HG03460 (cell line): ENCODE results near the gene SPATS2.
A peak's percentile ranks its signal among the peaks of the same experiment; 100 is the strongest.

ENCODE experiments used
- ATAC-seq: cut with Tn5 transposase; IDR thresholded peaks from one replicate; pipeline ENCODE4 v1.9.1; 2021; ENCODE audit not compliant: unreplicated experiment

Gene SPATS2

GRCh38 chr12:49335955-49336644 is 31.2 kb upstream of the SPATS2 start:
- ATAC-seq = no peak

DNA sequence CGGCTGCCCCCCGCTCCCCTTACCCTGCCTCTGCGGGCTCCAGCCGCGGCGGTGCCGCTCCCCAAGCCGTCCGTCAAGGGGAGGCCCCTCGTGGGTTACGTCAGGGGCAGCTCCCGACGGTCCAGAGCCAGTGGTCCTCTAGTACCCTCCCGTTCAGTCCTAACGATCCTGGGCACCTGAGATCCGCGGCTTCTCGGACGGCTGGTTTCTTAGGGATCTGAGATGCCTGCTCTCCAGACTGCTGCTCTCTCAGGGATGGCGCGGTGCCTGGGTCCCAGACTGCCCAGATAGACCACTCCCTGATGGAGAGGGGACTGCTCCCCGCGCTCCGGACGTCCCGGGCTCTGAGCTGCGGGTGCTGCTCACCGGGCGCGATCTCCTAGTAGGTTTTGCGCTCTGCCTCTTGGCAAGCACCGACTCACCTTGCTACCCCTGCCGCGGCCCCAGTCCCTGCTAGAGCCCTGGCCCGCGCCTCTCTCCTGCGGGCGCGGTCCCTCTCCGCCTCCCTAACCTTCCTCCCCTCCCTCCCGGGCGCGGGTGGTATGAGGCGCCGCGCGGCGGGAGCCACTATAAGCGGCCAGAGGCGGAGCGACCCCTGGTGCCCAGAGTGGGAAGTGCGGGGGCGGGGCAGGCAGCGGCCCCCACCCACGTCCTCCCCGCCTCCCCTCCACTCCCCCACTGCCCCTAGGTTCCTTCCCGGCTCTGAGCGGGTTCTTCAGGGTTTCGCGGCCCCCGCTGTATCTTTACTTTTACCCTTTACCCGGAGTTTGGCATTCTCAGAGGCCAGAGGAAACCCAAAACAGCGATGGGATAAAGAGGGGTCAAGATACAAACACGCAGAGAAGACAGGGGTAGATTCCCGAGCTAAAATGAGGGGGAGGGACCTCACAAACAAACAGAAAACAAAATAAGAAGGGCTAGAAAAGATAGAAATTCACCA is 30.3 kb upstream of the SPATS2 start, which contains the start of gene C1QL4:
Gene C1QL4, minus strand, starts transcription at position 544 of the 940 bp plus-strand sequence. CDS start 711 bp downstream, outside the sequence.
- ATAC-seq = peak; percentile 78

DNA sequence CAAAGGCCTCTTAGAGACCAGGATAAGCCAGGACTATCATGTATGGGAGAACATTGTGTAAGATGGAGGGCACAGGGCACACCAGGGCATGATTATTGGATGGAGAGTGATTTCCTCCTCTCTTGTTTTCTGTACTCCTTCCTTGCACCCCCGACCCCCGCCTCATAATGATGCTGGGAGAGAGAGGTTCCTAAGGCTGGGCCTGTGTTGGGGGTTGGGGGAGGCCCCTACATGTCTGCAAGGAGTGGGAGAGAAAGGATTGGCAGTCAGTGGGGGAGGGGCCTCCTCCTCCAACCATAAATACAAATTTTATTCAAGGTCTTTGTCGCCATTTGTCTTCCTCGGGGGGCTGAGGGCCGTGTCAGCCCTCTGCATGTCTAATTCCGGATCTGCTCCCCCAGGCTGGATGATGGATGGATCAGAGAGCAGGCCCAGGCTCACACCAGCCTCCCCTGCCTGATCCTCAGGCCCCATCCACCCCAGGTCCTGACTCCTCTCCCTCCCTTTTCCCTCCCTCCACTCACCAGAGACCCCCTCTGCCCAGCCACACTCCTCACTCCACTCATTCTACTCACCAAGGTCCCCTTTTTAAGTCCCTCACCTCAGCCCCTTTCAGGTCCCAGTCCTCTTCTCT is 28.3 kb upstream of the SPATS2 start:
- no peak for ATAC-seq

- ATAC-seq = no peak
Observed at GRCh38 chr12:49339464-49339861, 27.8 kb upstream of the SPATS2 start.

DNA sequence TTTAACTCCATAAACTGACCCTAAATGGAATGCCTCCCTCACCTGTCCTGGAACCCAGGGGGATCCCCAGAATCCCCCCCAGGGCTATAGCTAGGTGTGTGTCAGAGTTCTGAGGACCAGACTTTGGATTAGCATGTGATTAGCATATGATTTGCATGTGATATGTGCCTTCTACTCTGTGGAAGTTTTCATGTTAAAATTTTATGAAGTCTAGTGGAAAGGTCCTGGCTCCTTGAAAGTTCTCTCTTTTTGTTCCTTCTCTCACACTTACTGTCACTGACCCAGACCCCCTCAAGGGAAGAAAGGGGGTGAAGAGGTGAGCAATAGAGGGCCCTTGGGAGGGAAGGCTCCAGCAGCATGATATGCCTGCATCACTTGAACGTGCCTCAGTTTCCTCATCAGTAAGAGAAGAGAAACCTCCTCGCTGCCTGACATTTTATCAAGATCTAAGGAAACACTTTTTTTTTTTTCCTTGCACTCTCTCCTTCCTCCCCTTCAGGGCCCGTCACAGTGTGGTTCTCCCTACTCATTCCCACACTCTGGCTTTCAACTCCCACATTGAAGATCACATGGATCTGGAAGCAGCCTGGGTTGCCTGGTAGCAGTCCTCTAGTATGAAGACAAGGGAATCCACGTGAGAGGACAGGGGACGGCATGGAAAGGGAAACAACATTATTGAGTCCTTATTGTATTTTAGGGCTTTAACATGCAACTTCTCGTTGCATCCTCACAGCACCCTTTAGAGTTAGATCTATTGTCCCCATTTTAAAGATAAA is 27.0 kb upstream of the SPATS2 start:
- ATAC-seq = no peak

- no peak for ATAC-seq
Observed at GRCh38 chr12:49340971-49341776, 26.1 kb upstream of the SPATS2 start.

DNA sequence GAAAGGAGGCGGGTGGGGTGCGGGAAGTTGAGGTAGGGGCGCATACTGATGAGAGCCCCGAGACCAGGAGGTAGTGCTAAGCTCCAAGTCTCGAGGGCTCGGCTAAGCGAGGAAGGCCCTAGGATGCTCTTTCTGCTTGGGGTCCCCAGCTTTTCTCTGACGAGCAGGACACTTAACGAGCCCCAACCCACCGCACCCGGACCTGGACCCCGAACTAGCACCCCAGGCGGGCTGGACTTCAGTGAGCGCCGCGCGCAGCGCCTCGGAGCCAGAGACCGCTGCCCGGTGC is 25.5 kb upstream of the SPATS2 start:
- ATAC-seq = no peak

- no peak for ATAC-seq
Observed at GRCh38 chr12:49342066-49342913, 25.0 kb upstream of the SPATS2 start.

DNA sequence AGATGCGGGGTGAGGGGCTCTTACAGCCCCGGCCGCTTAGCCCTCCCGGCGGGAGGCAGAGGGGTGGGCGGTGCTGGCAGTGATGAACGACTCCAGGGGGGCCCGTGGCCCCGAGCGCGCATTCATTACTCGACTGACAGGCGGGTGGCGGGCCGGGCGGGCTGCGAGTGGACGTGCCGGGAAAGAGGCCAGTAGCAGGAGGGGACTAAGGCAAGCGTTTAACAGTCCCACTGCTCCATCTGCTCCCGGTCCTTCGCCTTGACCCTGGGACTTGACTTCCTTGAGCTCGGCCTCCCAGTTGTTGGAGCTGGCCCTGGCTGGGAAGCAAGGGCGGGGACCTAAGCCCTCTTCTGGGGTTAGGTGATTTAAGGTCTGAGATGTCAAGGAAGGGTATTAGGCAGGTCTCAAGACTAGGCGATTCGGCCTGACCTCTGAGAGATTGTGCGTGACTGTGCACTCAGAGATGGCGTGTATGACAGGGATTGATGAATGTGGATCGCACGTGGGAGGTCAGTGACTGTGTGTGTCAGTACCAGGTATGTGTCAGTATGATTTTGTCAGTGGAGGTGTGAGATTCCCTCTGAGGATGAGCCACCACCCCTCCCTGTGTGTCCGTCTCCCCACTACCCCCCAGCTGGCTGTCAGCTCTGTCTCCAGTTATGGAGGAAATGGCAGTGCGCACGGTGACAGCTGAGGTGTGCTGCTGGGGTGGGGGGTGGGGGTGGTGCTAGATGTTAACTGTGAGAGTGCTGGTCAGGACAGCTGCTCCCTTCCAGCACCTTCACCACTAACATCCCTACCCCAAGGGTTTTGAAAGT is 24.1 kb upstream of the SPATS2 start:
- ATAC-seq = no peak

GRCh38 chr12:49344486-49345050 is 22.7 kb upstream of the SPATS2 start:
- no peak for ATAC-seq

DNA sequence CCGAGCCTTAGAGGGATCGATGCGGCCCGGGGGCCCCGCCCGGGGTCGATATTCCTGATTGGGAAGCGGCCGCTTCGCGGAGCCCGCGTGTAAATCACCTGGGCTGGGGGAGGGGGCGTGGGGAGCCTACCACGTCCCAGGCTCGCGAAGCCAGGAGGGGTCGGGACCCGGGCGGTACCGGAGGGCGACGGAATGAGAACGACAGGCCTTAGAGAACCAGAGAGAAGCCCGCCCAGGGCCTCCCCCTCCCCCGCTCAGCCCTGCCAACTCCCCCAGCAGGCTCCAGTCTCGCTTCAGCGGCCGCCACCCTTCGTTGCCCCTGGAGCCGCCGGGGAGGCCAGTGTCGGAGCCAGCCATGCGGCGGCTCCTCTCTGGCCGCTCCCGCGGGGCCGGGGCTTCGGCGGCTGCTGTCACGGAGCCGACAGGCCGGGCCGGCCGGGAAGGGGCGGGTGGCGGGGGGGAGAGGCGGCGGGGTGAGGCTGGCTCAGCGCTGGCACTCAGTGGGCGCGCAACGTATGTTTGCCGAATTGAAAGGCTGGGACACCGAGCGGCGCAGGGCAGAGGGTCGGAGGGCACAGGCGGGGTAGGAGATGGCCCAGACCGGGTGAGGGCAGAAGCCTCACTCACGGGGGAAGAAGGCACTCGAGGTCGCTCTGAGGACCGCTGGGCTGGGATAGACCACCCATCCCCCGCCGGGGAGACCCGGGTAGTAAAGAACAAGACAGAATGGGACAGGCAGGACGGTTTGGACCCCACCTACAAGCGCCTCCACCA is 22.0 kb upstream of the SPATS2 start:
- ATAC-seq = no peak

GRCh38 chr12:49345825-49346658 is 21.2 kb upstream of the SPATS2 start:
- ATAC-seq = no peak

GRCh38 chr12:49346659-49347310 is 20.5 kb upstream of the SPATS2 start, which contains the start of gene DNAJC22:
Gene DNAJC22, plus strand, starts transcription at chr12:49346888. Its CDS starts 1,985 bp downstream, at chr12:49348873.
- ATAC-seq = no peak

DNA sequence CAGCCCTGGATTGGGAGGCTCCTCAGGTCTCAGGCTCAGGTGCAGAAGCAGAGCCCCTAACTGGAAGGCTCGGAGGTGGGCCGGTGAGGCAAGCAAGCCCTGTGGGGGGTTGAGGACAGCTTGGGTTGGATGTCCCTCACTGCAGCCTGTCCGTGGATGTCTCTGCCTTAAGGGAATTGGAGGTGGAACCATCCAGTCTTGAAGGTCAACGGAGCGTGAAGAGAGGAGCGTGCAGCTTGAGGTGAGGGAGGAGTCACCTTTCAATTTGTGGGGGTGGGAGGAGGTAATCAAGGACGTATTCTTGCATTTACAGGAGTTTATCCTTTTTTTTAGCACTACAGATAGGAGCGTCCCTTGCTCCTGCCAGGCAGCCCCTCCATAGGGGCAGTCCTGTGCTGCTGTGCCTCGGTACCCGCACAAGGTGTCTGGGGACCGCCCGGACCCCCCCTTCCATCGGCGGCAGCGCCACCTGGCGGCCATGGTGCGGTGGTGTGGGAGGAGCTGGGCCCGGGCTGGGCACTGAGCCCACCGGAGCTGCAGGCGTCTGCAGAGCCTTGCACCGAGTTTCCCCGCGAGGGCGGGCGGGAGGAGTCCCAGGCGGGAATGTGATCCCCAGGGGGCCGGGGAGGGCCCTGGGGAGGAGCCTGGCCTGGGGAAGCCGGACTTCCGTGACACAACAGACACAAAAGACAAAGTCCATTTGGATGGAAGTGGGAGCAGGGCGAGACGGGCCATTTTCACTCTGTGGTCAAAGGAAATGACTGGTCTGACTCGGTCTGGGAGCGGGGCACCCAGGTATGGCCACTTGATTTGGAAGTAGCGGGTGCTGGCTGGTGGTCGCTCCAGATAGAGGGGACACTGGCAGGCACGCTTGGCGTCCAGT is 19.7 kb upstream of the SPATS2 start:
- no peak for ATAC-seq

GRCh38 chr12:49348781-49349180 is 18.5 kb upstream of the SPATS2 start:
- ATAC-seq = no peak
